Uterus (tissue), 2 donors: Measurements from ENCODE around the gene XXYLT1.

ENCODE experiments used
- CTCF ChIP-seq, 4 experiments: fragments of 200-600 bp in 2 of 4; fragments of 450-650 bp in 2 of 4; sonication (generic) in 2 of 4; IDR thresholded peaks; one replicate each; pipeline ENCODE4 v1.5.1; 2016 to 2019; ENCODE audit warnings: antibody characterized with exemption in 4 of 4, mild to moderate bottlenecking in 2 of 4, moderate library complexity in 1 of 4
- POLR2A ChIP-seq, 2 donors: fragments of 450-650 bp; IDR thresholded peaks; one replicate each; pipeline ENCODE4 v1.6.1; 2016; ENCODE audit warnings: antibody characterized with exemption in 2 of 2, mild to moderate bottlenecking in 1 of 2, moderate library complexity in 1 of 2

GRCh38 chr3:195183071-195183776, 87.7 kb downstream of the XXYLT1 start:
- TF ChIP-seq CTCF (IDR thresholded peaks at IDR 0.05), result no peak
- no peak for TF ChIP-seq POLR2A (IDR thresholded peaks at IDR 0.05)
